ENCODE results near the gene C1QTNF4.

- TF ChIP-seq CTCF (IDR thresholded peaks at IDR 0.05; ENCODE audit: borderline replicate concordance, extremely low read depth, low read length, poor library complexity, severe bottlenecking) (no peak), EZH2 (IDR thresholded peaks at IDR 0.05; ENCODE audit: borderline replicate concordance, low read depth, low read length, severe bottlenecking) (no peak)
Measured at GRCh38 chr11:47552056-47552565, 42.1 kb downstream of the C1QTNF4 start.
